KOPT-K1 (cell line): ENCODE results near the gene STH.
"Not testable (repeated sequence)": the region's sequence is repeated elsewhere in the genome, so short reads cannot be mapped to it uniquely, and the experiment has no call there.

Source experiments
- H3K27ac ChIP-seq: fragments of 200-600 bp; sonication (generic); 2 replicates; pipeline ENCODE4 v1.5.1; 2016; ENCODE audit warnings: antibody characterized with exemption, mild to moderate bottlenecking, low read depth, low read length; ENCODE audit not compliant: poor library complexity, severe bottlenecking
- H3K36me3 ChIP-seq: fragments of 200-600 bp; sonication (generic); 2 replicates; pipeline ENCODE4 v1.5.1; 2017; ENCODE audit warnings: antibody characterized with exemption, mild to moderate bottlenecking, low read length, moderate library complexity; ENCODE audit not compliant: insufficient read depth
- H3K9me3 ChIP-seq: fragments of 200-600 bp; sonication (generic); 2 replicates; pipeline ENCODE4 v1.5.1; 2017; ENCODE audit warnings: antibody characterized with exemption, low read length, mild to moderate bottlenecking; ENCODE audit not compliant: insufficient read depth, poor library complexity, severe bottlenecking

Gene STH, protein sequence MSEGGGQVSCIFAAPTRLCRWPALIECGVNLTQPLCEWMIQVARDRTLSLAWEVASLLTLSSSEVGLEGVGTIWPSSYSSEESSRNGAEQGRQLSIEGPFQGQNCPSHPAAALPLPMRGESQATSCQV

DNA sequence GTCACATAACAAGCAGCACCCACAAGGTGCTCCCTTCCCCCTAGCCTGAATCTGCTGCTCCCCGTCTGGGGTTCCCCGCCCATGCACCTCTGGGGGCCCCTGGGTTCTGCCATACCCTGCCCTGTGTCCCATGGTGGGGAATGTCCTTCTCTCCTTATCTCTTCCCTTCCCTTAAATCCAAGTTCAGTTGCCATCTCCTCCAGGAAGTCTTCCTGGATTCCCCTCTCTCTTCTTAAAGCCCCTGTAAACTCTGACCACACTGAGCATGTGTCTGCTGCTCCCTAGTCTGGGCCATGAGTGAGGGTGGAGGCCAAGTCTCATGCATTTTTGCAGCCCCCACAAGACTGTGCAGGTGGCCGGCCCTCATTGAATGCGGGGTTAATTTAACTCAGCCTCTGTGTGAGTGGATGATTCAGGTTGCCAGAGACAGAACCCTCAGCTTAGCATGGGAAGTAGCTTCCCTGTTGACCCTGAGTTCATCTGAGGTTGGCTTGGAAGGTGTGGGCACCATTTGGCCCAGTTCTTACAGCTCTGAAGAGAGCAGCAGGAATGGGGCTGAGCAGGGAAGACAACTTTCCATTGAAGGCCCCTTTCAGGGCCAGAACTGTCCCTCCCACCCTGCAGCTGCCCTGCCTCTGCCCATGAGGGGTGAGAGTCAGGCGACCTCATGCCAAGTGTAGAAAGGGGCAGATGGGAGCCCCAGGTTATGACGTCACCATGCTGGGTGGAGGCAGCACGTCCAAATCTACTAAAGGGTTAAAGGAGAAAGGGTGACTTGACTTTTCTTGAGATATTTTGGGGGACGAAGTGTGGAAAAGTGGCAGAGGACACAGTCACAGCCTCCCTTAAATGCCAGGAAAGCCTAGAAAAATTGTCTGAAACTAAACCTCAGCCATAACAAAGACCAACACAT is at the start of gene STH:
STH (plus strand) TSS at position 264 of the 913 bp plus-strand sequence; CDS start at position 294, 30 bp downstream.
- Histone ChIP-seq H3K36me3 (no peaks in the 10 kb centered on the region), H3K27ac (no peak within 1 kb of the TSS), H3K9me3 (no peaks in the 10 kb centered on the region)

GRCh38 chr17:45949755-45950320 is 49.2 kb upstream of the STH start:
- no peak overlapping the region for H3K27ac ChIP-seq

DNA sequence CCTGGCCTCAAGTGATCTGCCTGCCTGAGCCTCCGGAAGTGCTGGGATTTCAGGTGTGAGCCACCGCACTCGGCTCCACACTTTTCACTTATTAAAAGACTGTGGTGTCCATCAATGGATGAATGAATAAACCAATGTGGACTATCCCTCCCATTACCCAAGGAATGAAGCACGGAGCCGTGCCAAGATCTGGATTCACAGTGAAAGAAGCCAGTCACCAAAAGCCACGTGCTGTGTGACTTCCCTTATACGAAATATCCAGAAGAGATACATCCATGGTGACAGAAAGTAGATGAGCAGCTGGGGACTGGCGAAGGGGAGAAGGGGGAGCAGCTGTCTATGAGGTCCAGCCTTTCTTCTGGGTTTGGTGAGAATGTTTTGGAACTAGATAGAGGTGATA is 48.2 kb upstream of the STH start:
- H3K27ac ChIP-seq: no peak overlapping the region
- no peaks in the 10 kb centered on the region for H3K36me3 ChIP-seq
- H3K9me3 ChIP-seq: no peaks in the 10 kb centered on the region

More at GRCh38 chr17:45949755-45950320, 49.2 kb upstream of the STH start:
- no peaks in the 10 kb centered on the region for H3K9me3 ChIP-seq
- H3K36me3 ChIP-seq: no peaks in the 10 kb centered on the region

GRCh38 chr17:45951403-45951802 is 47.6 kb upstream of the STH start:
- no peaks in the 10 kb centered on the region for H3K9me3 ChIP-seq
- no peaks in the 10 kb centered on the region for H3K36me3 ChIP-seq
- no peak overlapping the region for H3K27ac ChIP-seq

- Histone ChIP-seq H3K27ac (no peak overlapping the region), H3K36me3 (no peaks in the 10 kb centered on the region), H3K9me3 (no peaks in the 10 kb centered on the region)
Measured at GRCh38 chr17:45951941-45952340, 47.1 kb upstream of the STH start.

GRCh38 chr17:45952814-45953320 is 46.2 kb upstream of the STH start:
- H3K9me3 ChIP-seq: no peaks in the 10 kb centered on the region
- no peaks in the 10 kb centered on the region for H3K36me3 ChIP-seq
- H3K27ac ChIP-seq: no peak overlapping the region

DNA sequence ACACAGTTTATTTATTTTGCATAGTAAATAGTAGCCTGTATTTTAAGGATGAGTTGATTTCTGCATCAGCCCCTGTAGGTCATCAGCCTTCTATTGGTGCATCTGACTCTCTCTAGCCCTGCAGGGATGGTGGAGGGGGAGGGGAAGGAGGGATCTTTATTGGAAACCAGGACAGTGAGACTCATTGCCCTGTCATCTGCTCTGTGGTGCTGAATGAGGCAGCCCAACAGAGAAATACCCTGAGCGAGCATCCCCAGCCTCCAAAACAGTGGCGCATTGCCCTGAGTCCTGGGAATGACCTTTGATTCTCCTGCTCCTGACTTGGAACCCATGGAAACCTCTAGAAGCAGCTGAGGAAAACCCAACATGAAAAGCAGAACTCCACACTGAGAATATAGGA is 45.5 kb upstream of the STH start:
- Histone ChIP-seq H3K27ac (no peak overlapping the region), H3K36me3 (no peaks in the 10 kb centered on the region), H3K9me3 (no peaks in the 10 kb centered on the region)

DNA sequence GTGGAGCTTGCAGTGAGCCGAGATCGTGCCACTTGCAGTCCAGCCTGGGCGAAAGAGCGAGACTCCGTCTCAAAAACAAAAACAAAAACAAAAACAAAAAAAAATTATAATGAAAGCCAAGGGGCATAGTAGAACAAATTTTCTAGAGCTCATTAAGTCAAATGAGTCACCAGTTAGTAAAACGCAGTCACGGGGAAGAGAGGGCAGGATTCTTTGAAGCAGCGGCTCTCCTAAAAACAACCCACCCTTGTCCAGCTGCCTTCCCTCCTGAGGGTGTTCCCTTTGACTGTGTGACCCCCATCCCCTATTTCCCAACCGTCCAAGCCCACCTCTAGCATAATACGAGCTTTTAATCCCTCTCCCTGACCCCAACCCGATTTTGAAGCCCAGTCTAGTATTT is 44.1 kb upstream of the STH start:
- no peak overlapping the region for H3K27ac ChIP-seq
- H3K36me3 ChIP-seq: no peaks in the 10 kb centered on the region
- no peaks in the 10 kb centered on the region for H3K9me3 ChIP-seq

- Histone ChIP-seq H3K9me3 (no peaks in the 10 kb centered on the region), H3K36me3 (no peaks in the 10 kb centered on the region), H3K27ac (no peak overlapping the region)
Measured at GRCh38 chr17:45955326-45955725, 43.7 kb upstream of the STH start.

DNA sequence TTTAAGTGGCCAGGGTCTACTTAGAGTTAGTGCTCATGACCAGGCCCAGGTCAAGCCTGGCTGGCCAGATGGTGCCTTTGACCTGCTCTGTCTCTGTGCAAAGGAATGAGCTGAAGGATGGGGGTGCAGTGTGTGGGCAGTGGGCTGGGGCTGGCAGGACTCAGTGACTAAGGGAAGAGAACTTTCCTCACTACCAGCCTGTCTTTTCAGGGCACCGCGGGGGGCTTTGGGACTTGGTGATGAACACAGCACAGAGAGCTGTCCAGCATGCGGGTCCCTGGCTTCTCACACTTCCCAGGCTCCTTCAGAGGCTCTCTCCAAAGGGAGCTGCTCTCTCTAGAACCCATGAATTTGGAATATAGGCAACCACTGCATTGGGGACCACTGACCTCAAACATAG is 43.0 kb upstream of the STH start:
- Histone ChIP-seq H3K27ac (no peak overlapping the region), H3K36me3 (no peaks in the 10 kb centered on the region), H3K9me3 (no peaks in the 10 kb centered on the region)

DNA sequence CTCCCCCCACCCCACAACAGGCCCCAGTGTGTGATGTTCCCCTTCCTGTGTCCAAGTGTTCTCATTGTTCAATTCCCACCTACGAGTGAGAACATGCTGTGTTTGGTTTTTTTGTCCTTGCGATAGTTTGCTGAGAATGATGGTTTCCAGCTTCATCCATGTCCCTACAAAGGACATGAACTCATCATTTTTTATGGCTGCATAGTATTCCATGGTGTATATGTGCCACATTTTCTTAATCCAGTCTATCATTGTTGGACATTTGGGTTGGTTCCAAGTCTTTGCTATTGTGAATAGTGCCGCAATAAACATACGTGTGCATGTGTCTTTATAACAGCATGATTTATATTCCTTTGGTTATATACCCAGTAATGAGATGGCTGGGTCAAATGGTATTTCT is 42.3 kb upstream of the STH start:
- not testable (repeated sequence) for H3K36me3 ChIP-seq, H3K27ac ChIP-seq

DNA sequence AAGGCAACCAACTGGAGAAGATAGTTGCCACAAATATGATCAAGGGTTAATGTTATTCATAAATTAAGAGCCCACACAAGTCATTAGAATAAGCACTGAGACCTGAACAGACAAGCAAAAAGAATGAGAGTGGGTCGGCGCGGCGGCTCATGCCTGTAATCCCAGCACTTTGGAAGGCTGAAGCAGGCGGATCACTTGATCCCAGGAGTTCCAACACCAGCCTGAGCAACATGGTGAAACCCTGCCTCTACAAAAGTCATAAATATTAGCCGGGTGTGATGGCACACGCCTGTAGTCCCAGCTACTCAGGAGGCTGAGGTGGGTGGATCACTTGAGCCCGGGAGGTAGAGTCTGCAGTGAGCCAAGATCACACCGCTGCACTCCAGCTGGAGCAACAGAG is 40.7 kb upstream of the STH start:
- Histone ChIP-seq H3K36me3 (no peaks in the 10 kb centered on the region), H3K9me3 (no peaks in the 10 kb centered on the region), H3K27ac (no peak overlapping the region)

More for the DNA sequence above, 42.3 kb upstream of the STH start:
- H3K9me3 ChIP-seq: not testable (repeated sequence)

DNA sequence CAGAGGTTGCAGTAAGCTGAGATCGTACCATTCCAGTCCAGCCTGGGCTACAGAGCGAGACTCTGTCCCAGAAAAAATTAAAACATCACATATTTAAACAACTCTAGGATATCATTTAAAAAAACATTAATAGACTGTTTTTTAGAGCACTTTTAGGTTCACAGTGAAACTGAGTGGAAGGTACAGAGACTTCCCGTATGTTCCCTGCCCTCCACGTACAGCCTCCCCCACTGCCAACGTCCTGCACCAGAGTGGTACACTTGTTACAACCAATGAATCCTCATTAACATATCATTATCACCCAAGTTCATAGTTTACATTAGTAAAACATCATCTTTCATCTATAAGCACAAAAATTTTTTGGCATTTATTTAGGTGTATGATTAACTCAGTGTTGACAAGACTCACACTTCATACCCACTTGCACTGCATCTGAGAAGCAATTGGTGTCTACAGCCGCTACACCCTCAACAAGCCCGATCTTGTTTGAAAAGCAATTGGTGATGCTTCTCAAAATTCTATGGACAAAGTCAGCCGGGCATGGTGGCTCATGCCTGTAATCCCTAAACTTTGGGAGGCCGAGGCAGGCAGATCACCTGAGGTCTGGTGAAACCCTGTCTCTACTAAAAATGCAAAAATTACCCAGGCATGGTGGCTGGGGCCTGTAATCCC is 39.9 kb upstream of the STH start:
- H3K27ac ChIP-seq: no peak overlapping the region
- no peaks in the 10 kb centered on the region for H3K36me3 ChIP-seq

GRCh38 chr17:45960311-45960710 is 38.7 kb upstream of the STH start:
- Histone ChIP-seq H3K36me3 (no peaks in the 10 kb centered on the region), H3K9me3 (no peaks in the 10 kb centered on the region), H3K27ac (no peak overlapping the region)

More for the DNA sequence above, 39.9 kb upstream of the STH start:
- no peaks in the 10 kb centered on the region for H3K9me3 ChIP-seq

GRCh38 chr17:45961206-45961605 is 37.8 kb upstream of the STH start:
- H3K36me3 ChIP-seq: no peaks in the 10 kb centered on the region
- no peaks in the 10 kb centered on the region for H3K9me3 ChIP-seq
- no peak overlapping the region for H3K27ac ChIP-seq
